OCI-LY1 (cell line): ENCODE measurements around the gene PAFAH1B2.

Source experiments
- EZH2 ChIP-seq: fragments of 200-600 bp; sonication (generic), shearing (Covaris generic); IDR thresholded peaks from 2 replicates; pipeline ENCODE4 v1.8.0; 2017; ENCODE audit warnings: borderline replicate concordance, mixed run types, mild to moderate bottlenecking, antibody characterized with exemption, low read length, moderate library complexity, mixed read lengths
- TF ChIP-seq, protein P1 (sequence below): fragments of 200-600 bp; sonication (generic), shearing (Covaris generic); IDR thresholded peaks from 2 replicates; pipeline ENCODE4 v1.5.1; 2017; ENCODE audit warnings: mild to moderate bottlenecking, antibody characterized with exemption, low read length, moderate library complexity, mixed read lengths

DNA sequence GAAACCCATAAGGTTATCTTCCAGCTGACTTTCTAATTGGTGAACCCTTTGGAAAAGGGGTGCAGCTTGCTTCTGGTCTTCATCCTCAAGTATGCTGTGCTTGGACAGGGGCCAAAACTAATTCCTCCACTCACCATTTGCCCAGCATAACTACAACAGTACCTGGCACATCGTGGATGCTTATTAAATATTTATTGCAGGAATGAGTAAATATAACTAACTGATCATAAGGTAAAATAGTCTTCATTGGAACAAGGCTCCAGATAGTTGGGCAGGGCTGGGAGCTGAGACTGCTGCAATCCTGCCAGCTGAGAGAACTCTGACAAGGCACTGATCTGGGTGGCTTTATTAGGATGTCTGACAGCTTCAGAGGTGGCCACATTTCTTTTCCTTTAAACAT, 32.1 kb downstream of the PAFAH1B2 start:
- TF ChIP-seq, protein P1, sequence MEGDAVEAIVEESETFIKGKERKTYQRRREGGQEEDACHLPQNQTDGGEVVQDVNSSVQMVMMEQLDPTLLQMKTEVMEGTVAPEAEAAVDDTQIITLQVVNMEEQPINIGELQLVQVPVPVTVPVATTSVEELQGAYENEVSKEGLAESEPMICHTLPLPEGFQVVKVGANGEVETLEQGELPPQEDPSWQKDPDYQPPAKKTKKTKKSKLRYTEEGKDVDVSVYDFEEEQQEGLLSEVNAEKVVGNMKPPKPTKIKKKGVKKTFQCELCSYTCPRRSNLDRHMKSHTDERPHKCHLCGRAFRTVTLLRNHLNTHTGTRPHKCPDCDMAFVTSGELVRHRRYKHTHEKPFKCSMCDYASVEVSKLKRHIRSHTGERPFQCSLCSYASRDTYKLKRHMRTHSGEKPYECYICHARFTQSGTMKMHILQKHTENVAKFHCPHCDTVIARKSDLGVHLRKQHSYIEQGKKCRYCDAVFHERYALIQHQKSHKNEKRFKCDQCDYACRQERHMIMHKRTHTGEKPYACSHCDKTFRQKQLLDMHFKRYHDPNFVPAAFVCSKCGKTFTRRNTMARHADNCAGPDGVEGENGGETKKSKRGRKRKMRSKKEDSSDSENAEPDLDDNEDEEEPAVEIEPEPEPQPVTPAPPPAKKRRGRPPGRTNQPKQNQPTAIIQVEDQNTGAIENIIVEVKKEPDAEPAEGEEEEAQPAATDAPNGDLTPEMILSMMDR, result no peak
- no peak for TF ChIP-seq EZH2
